HG02678 (cell line): ENCODE data around the gene TBC1D1.

Experiments
- ATAC-seq: cut with Tn5 transposase; IDR thresholded peaks from one replicate; pipeline ENCODE4 v1.9.1; 2021; ENCODE audit warnings: mild to moderate bottlenecking, moderate library complexity; ENCODE audit not compliant: unreplicated experiment

TBC1D1 gene, protein sequence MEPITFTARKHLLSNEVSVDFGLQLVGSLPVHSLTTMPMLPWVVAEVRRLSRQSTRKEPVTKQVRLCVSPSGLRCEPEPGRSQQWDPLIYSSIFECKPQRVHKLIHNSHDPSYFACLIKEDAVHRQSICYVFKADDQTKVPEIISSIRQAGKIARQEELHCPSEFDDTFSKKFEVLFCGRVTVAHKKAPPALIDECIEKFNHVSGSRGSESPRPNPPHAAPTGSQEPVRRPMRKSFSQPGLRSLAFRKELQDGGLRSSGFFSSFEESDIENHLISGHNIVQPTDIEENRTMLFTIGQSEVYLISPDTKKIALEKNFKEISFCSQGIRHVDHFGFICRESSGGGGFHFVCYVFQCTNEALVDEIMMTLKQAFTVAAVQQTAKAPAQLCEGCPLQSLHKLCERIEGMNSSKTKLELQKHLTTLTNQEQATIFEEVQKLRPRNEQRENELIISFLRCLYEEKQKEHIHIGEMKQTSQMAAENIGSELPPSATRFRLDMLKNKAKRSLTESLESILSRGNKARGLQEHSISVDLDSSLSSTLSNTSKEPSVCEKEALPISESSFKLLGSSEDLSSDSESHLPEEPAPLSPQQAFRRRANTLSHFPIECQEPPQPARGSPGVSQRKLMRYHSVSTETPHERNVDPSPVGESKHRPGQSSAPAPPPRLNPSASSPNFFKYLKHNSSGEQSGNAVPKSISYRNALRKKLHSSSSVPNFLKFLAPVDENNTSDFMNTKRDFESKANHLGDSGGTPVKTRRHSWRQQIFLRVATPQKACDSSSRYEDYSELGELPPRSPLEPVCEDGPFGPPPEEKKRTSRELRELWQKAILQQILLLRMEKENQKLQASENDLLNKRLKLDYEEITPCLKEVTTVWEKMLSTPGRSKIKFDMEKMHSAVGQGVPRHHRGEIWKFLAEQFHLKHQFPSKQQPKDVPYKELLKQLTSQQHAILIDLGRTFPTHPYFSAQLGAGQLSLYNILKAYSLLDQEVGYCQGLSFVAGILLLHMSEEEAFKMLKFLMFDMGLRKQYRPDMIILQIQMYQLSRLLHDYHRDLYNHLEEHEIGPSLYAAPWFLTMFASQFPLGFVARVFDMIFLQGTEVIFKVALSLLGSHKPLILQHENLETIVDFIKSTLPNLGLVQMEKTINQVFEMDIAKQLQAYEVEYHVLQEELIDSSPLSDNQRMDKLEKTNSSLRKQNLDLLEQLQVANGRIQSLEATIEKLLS (N-terminal part only)

DNA sequence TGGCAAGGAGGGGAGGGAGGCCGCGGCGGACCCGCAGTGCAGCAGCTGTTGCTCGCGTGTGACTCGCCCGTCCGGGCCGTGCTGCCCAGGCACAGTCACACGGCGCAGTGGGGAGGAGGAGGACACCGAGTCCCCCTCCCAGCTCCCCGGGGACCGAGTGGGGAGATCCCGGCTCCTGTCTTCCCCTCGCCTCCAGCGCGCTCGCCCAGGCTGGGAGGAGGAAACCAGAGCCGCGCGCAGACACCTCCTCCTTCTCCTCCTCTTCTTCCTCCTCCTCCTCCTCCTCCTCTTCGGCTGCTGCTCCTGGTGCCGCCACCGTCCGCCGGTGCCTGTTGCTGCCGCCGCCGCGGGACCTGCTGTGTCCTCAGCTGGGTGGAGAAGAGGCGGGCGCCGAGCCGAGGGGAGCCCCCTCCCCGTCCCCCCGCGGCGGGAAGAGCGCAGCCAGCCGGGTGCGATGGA is at the start of gene TBC1D1:
TSS of gene TBC1D1 (plus strand) at position 284 of the 459 bp plus-strand sequence. CDS start 11,012 bp downstream, outside the sequence.
- ATAC-seq = peak; percentile 28

DNA sequence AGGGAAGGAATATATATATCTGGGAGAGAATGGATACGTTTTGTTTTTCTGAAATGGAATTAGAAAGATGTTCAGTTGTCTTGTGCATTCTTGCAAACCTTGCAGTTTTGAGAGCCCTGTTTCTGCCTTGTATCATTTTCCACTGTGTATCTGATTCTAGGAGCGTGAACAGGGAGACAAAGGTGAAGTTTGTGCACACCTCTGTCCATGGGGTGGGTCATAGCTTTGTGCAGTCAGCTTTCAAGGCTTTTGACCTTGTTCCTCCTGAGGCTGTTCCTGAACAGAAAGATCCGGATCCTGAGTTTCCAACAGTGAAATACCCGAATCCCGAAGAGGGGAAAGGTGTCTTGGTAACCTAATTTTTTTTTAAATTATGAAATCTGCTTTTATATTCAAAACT is 46.7 kb upstream of the TBC1D1 start:
- ATAC-seq = no peak

DNA sequence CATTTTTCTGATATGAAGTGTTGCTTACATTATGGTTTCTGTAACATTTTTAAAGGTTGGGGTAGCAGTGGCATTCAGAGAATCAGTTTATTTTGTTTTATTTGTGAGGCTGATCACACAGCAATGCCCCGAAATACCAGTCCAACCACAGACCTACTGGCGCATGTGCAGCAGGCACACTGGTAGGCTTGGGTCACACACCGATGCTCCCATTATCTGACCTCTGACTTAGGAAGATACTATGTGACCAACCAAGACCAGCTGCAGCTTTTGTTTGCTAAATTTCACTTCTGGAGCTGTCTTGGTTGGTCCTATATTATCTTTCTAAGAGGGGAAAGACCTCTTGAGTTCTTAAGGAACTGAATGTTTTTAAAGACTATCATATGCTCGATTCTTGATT is 45.7 kb upstream of the TBC1D1 start:
- ATAC-seq = no peak

DNA sequence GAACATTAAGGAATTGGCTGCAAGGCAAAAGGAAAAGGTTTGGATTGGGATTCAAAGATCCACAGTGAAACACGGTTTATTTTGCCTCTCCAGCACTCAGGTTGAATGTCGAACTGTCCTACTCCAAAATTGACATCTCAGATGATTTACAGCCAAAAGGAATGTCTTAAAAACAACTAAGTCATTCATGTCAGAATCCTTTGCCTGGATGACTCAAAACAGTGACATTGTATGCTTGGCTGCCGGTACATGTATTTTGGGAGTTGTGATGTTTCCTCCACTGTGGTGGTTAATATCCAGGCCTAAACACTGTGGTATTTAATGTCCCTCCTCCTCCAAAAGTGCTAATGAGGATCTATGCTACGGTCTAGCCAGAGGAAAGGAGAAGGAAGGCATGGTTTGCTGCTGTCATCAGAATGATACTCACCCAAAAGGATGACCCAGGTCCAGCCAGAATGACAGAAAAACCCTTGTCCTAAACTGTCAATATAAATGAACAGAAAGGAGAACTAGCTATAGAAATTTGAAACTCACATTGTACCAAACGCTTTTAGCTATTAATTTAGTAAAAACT is 43.5 kb upstream of the TBC1D1 start:
- ATAC-seq = no peak

DNA sequence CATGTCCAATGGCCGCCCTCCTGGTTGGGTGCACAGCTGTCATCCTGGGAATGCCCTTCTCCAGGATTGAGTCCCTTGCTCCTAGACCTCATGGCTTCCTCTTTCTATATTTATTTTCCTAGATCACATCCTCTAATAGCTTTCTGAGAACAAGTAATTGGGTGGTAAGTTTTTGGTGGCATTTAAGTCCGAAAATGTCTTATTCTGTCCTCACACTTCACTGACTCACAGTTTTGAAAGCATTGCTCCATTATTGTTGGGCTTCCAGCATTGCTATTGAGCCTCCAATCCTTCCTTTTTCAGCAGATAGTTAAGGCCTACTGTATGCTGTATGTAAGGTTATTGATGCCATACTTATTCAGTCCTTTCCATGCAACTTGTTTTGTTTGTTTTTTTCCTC is 38.5 kb upstream of the TBC1D1 start:
- no peak for ATAC-seq

DNA sequence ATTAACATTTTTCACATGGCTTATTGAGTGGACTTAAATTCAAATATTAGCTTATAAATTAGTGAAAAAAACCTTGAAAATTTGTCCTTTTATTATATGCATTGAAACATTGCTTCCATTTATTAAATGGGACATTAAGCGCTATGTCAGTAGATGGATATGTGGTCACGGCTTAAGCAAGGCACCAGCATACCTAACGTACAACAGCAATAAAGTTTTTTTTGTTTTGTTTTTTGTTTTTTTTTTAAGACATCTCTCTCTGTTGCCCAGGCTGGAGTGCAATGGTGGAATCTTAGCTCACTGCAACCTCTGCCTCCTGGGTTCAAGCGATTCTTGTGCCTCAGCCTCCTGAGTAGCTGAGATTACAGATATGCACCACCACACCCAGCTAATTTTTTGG is 32.8 kb upstream of the TBC1D1 start:
- no peak for ATAC-seq

DNA sequence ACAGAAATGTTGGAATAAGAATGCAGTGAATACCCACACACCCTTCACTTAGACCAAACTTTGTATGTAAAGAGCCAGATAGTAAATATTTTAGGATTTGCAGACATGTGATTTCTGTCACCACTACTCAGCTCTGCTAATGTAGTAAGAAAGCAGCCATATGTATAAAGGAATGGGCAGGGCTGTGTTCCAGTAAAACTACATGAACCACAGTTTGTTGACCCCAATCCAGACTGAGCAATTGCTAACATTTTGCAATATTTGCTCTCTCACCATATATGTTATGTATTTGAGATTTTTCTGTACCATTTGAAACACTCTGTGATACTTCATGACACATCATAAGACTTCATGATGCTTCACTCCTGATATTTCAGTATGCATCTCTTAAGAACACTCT is 32.0 kb upstream of the TBC1D1 start:
- no peak for ATAC-seq

DNA sequence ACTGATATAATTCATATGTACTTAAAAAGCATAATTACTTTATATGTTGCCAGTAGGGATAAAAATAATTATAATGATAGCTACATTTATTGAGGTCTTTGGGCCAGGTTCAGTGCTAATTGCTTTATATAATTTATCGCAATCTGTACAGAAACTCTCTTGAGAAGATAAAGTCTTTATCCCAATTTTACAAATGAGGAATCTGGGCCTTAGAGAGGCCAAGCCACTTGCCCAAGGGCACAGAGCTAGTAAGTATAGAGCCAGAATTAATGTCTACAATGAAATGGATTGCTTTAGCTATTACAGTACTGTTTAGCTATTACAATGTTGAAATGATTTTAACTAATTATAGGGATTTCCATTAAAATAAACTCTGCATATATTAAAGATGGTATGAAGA is 30.6 kb upstream of the TBC1D1 start:
- ATAC-seq = no peak

DNA sequence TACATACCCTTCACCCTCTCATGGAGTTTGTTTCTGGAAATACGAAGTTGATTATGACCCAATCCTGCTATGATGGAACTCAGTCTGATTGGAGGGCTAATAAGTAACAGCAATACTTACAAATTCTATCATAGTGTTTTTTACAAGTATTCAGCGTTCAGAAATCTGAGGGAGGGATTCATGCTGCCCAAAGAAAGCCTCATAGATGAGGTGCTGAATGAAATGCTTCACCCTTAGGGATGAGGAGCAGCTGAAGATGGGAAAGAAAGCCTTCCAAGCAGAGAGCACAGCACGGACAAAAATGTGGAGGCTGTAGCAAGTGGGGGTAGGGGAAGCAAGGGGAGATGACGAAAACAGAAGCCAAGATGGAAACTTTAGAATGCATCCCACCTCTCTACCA is 27.9 kb upstream of the TBC1D1 start:
- no peak for ATAC-seq

DNA sequence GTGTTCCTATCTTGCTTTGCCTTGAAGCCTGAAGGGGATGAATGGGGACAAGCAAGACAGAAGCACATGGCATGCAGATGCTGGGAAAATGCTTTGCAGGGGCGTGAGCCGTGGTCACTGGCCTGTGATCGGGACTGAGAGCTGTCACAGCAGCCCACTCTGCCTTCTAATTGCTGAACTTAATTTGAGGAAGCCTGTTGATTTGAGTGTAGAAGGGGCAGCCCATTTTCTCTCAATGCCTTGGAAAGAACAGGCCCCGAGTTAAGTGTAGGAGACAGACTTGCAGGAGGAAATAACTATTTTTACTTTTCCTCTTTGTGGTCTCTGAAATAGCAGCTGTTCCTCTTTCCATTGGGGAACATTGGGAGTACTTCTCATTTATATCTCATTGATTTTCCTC is 26.1 kb upstream of the TBC1D1 start:
- ATAC-seq = no peak

DNA sequence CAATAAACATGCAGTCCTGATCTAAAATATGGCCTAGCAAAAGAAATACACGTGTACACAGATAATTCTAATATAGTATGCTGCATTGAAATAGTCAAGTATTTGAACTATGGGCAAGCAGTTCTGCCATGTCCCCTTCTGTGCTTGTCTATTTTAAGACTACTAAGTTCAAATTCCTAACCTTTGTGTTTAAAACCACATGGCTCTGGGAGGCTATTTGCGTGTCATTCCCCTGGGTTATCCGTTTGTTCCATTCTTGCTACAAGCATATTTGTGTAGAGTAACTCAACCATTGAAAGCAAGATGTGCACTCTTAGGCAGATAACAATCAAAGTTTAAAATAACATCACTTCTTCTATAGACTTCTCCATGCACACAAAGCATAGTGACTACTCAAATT is 25.4 kb upstream of the TBC1D1 start:
- ATAC-seq = no peak

DNA sequence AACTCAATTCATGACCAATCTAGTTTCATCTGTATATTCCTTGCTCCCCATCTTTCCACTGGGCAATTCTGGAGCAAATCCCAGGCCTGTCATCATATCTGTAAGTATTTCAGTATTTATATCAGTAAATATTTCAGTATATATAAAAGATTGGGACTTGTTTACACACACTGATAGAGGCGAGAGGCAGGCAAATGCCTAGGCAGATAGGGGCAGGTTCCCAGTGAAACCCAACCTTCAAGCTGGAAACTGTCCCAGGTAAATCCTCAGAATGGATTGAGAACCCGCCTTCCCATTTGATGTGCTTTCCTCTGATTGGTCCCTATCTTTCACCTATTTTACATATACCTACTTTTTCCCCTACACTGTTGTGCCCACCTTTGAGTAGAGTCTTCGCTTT is 23.8 kb upstream of the TBC1D1 start:
- ATAC-seq = no peak

DNA sequence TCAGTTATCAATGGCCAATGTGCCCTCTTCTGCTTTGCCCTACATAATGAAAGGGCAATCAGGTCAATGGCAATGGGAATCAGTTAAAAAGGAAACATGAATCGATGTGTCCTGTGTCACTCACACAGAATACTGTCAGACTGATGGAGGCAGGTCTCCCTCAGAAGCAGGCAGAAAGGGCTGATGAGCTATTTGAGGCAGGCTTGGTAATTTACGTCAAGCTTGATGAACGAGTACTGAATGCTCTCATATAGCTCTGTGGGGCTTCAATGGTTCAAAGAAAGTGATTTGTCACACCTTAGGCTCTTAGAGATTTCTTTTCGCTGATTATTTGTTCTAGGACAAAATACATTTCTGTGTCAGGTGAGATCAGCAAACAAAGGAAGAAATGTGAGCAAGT is 22.6 kb upstream of the TBC1D1 start:
- ATAC-seq = no peak

DNA sequence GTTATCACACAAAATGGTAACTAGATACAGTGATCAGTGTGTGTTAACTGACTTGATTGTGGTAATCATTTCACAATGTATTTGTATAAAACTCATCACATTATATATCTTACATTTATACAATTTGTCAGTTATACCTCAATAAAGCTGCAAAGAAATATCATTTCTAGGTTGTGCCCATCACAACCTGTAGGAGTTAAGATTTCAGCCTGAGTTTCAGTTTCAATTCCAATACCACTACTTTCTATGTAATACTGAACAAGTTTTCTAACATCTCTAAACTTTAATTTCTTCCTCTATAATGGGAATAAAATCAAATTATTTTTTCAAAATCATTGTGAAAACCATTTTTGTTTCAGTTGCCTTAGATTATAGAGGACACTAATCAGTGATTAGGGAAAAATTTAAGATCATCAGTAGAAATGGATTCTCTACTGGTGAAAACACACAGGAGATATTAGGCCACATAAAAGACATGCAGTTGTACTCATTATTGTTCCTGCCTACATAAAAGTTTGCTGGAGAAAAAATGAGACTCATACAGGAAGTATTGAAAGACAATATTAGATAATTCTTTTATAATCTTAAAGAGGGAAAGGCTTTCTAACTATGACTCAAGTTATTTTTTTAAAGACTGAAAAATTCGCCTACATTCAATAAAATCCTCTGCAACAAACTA is 18.4 kb upstream of the TBC1D1 start:
- no peak for ATAC-seq

DNA sequence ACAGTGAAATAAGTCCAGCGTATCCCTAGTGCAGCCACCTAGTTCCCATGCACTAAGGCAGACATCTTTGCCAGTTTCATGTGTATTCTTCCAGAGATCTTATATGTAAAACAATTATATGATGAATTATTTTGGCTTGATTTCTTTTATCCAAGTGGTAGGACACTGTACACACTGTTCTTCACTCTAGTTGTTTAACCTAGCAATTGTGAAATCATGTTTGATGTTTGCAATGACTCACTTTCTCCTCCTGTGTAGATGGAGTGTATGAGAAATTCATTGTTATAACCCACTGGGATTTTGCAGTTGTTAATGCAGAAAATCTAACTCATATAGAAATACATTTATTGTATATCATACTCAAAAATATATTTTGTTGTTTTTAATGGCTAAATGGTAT is 17.5 kb upstream of the TBC1D1 start:
- no peak for ATAC-seq

DNA sequence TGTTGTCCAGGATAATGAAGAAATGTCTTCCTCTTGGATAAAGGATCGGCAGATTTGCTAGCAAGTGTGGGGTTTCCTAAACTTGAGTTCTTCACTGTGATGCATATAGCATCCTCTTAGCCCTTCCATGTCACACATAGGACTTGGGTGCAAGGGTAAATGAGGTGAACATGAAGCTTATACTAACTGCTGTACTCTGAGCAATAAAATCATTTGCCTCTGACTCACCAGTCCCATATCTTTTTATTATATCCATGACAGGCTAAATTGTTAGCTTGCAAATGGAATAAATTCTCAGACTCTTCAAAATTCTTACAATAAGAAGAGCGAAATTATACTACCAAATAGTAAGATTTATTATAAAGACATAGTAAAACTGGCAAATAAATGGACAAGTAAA is 14.7 kb upstream of the TBC1D1 start:
- ATAC-seq = no peak

DNA sequence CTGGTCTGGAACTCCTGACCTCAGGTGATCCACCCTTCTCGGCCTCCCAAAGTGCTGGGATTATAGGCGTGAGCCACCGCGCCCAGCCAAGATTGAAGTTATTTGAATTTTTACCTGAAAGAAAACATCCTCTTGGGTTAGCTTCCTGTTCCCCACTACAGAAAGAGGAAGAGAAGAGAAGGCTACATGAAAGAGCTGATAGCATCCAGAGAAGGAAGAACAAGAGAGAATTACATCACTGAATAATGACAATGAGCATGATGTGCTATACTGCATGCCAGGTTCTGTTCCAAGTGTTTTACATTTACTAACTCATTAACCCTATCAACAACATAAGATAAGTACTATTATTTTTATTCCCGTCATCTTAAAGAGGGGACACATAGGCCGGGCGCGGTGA is 11.5 kb upstream of the TBC1D1 start:
- ATAC-seq = no peak

DNA sequence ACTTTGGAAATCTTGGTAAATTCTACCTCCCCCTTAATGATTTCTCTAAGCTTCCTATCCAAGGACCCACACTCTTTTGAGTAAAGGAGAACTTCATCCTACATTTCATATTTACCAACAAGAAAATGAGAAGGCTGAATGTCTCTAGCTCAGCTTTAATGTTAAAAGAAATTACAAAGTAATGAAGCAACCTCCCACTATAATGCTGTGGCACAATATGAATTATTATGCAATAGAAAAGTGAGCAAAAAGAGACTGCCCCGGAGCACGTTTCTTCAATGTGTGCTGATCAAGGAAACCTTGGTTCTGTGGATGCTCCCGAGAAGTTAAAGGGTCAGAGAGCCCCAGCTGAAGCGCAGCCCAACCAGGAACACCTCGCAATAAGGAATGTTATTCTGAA is 9.1 kb upstream of the TBC1D1 start:
- ATAC-seq = no peak

DNA sequence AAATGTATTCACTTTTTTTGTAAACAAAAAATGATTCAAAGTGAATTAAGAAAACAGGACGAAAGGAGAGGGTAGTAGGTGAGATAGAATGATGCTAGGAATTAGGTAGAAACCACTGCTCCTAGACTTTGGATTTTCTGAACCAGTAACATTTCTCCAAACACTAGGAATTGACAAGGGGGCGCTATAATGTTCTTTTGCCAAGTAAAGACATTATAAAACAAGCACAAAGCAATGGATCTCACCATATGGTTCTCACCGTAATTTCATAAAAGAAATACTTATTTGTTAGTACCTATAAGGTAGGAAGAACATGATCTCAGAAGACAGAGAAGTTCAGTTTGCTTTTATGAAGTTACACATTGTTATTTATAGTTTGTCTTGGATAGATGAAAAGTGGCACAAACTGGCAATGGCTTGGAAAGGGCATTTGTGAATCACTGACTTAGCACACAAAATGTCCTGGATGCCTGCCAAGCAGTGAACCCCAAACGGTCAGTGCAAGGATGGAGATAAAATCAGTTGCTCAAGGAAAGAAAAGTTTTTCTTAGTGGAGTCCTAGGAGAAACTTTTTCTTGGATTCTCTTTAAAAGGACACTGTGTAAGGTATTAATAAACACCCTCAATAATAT is 8.1 kb upstream of the TBC1D1 start:
- no peak for ATAC-seq
